ENCODE data around the gene USP25. TPM values are rescaled to one million over a fixed set of nuclear protein-coding genes. Genes with fewer than 3 reads are reported as not detected.

Gene USP25
- total RNA-seq, 6 experiments from 2014 or later, result 14.7 to 22.7 (median 18.7) TPM

GRCh38 chr21:15793550-15794235, 63.9 kb downstream of the USP25 start:
- H3K27me3 ChIP-seq, result no peaks in the 10 kb centered on the region
- no peaks in the 10 kb centered on the region for H3K9me3 ChIP-seq
- H3K4me3 ChIP-seq, result no peak overlapping the region
- intact Hi-C loops (cut with DNase I), result no loop called here
- DNase-seq (no peak), ATAC-seq (no peak)
- no peak overlapping the region for H3K27ac ChIP-seq
- H3K36me3 ChIP-seq, result no peaks in the 10 kb centered on the region
- 76% methylated on average over 1 of the region's 1 CpG for WGBS (ENCODE audit: insufficient coverage, low coverage, low lambda C conversion rate, missing lambda C conversion rate)
- peaks cover 0 to 13% (median 0%) of the 10 kb centered on the region in 4 donors for H3K4me1 ChIP-seq
- no peak for TF ChIP-seq POLR2A (IDR thresholded peaks at IDR 0.05)
- TF ChIP-seq CTCF (IDR thresholded peaks at IDR 0.05), result no peak

- H3K36me3 ChIP-seq, result no peaks in the 10 kb centered on the region
- H3K9me3 ChIP-seq, result no peaks in the 10 kb centered on the region
- TF ChIP-seq POLR2A (IDR thresholded peaks at IDR 0.05) (no peak), CTCF (IDR thresholded peaks at IDR 0.05) (no peak)
- H3K4me1 ChIP-seq, result peaks cover 0 to 13% (median 0%) of the 10 kb centered on the region in 4 donors
- no peaks in the 10 kb centered on the region for H3K27me3 ChIP-seq
- intact Hi-C loops (cut with DNase I), result no loop called here
- 96% methylated on average over 2 of the region's 2 CpGs for WGBS (ENCODE audit: insufficient coverage, low coverage, low lambda C conversion rate, missing lambda C conversion rate)
- DNase-seq (no peak), ATAC-seq (no peak)
- no peak overlapping the region for H3K27ac ChIP-seq
- no peak overlapping the region for H3K4me3 ChIP-seq
Observed at GRCh38 chr21:15794277-15794912, 64.6 kb downstream of the USP25 start.

- no peak for TF ChIP-seq POLR2A (IDR thresholded peaks at IDR 0.05)
- TF ChIP-seq CTCF (IDR thresholded peaks at IDR 0.05), result no peak
Observed at GRCh38 chr21:15795533-15795932, 65.8 kb downstream of the USP25 start.

GRCh38 chr21:15797577-15798363, 68.0 kb downstream of the USP25 start:
- TF ChIP-seq CTCF (IDR thresholded peaks at IDR 0.05) (no peak), POLR2A (IDR thresholded peaks at IDR 0.05) (no peak)
- ATAC-seq, result peak; percentile 60 to 80 (median 76)
- no peak overlapping the region for H3K4me3 ChIP-seq
- no peaks in the 10 kb centered on the region for H3K36me3 ChIP-seq
- no peaks in the 10 kb centered on the region for H3K27me3 ChIP-seq
- H3K4me1 ChIP-seq, result peaks cover 0 to 13% (median 0%) of the 10 kb centered on the region in 4 donors
- no peak for DNase-seq
- 47% methylated on average over 3 of the region's 3 CpGs for WGBS (ENCODE audit: insufficient coverage, low coverage, low lambda C conversion rate, missing lambda C conversion rate)
- H3K9me3 ChIP-seq, result no peaks in the 10 kb centered on the region
- intact Hi-C loops (cut with DNase I), result no loop called here
- H3K27ac ChIP-seq, result no peak overlapping the region

More at GRCh38 chr21:15795533-15795932, 65.8 kb downstream of the USP25 start:
- intact Hi-C loops (cut with DNase I), result no loop called here
- WGBS (ENCODE audit: insufficient coverage, low coverage, low lambda C conversion rate, missing lambda C conversion rate), result 84% methylated on average over 4 of the region's 4 CpGs
- no peak for DNase-seq
- ATAC-seq, result no peak
- Histone ChIP-seq H3K4me1 (peaks cover 0 to 13% (median 0%) of the 10 kb centered on the region in 4 donors), H3K4me3 (no peak overlapping the region), H3K9me3 (no peaks in the 10 kb centered on the region), H3K27ac (no peak overlapping the region), H3K27me3 (no peaks in the 10 kb centered on the region), H3K36me3 (no peaks in the 10 kb centered on the region)
